B cell (primary cell): ENCODE results near the gene TCAP. TPM values are rescaled to one million over a fixed set of nuclear protein-coding genes. Genes with fewer than 3 reads are reported as not detected.

Experiments used
- ATAC-seq: fragments of 200-7000 bp; cut with Tn5 transposase; one replicate; pipeline ENCODE4 v1.10.0; 2021; ENCODE audit warnings: low read depth, mild to moderate bottlenecking, moderate number of reproducible peaks, moderate library complexity
- CTCF ChIA-PET: fragments of 350-600 bp; sonication (Branson Sonifier 250); formaldehyde crosslinking; loops from one replicate; lab custom pipeline; 2021; ENCODE audit warnings: antibody characterized with exemption, inconsistent platforms; lab: Charles Lee
- POLR2A ChIA-PET: fragments of 350-600 bp; sonication (Branson Sonifier 250); formaldehyde crosslinking; loops from one replicate; lab custom pipeline; 2021; ENCODE audit warnings: antibody characterized with exemption; lab: Charles Lee
- DNase-seq: peaks from one replicate; pipeline ENCODE4 v3.0.0; 2013
- H2AFZ ChIP-seq: 2 replicates; pipeline ENCODE4 v1.6.1; 2012; ENCODE audit warnings: mild to moderate bottlenecking, low read depth, low read length; ENCODE audit not compliant: insufficient read depth, poor library complexity, severe bottlenecking
- H3K27ac ChIP-seq, 2 donors: 1 replicate in 1 of 2; 2 replicates in 1 of 2; pipeline ENCODE4 v1.5.1; 2012 to 2013; ENCODE audit warnings: low read length in 2 of 2, mild to moderate bottlenecking in 2 of 2, moderate library complexity in 1 of 2
- H3K27me3 ChIP-seq, 4 experiments: fragments of 200-600 bp in 1 of 4; sonication (generic) in 1 of 4; replicated peaks in 1 of 4; 1 replicate in 2 of 4; 2 replicates in 2 of 4; pipeline versions ENCODE4 v1.6.1 to v1.7.0; 2013 to 2016; ENCODE audit warnings: low read length in 3 of 4, mild to moderate bottlenecking in 2 of 4, mixed read lengths in 1 of 4, moderate library complexity in 1 of 4; ENCODE audit not compliant: insufficient read depth in 4 of 4, control insufficient read depth in 3 of 4; ENCODE audit errors: control extremely low read depth in 1 of 4
- H3K36me3 ChIP-seq, 2 experiments: replicated peaks in 1 of 2; 1 replicate in 1 of 2; 2 replicates in 1 of 2; pipeline versions ENCODE4 v1.6.1 to v1.7.1; 2013; ENCODE audit warnings: low read length in 1 of 2; ENCODE audit not compliant: insufficient read depth in 2 of 2, control insufficient read depth in 1 of 2; ENCODE audit errors: control extremely low read depth in 1 of 2, extremely low read depth in 1 of 2
- H3K4me1 ChIP-seq, 2 donors: fragments of 200-600 bp in 1 of 2; sonication (generic) in 1 of 2; 1 replicate in 1 of 2; 2 replicates in 1 of 2; pipeline versions ENCODE4 v1.5.1 to v1.6.1; 2013 to 2017; ENCODE audit warnings: low read length in 2 of 2; ENCODE audit not compliant: control insufficient read depth in 2 of 2, insufficient read depth in 2 of 2
- H3K4me2 ChIP-seq: replicated peaks from 2 replicates; pipeline ENCODE3; 2012; ENCODE audit warnings: mild to moderate bottlenecking, low read depth, low read length; ENCODE audit not compliant: poor library complexity, severe bottlenecking
- H3K4me3 ChIP-seq, 5 experiments: fragments of 200-600 bp in 1 of 5; sonication (generic) in 1 of 5; 1 replicate in 3 of 5; 2 replicates in 2 of 5; pipeline versions ENCODE4 v1.5.1 to v1.7.0; 2011 to 2016; ENCODE audit warnings: low read length in 4 of 5, mild to moderate bottlenecking in 4 of 5, low read depth in 2 of 5, control low read depth in 1 of 5, moderate library complexity in 1 of 5; ENCODE audit not compliant: insufficient read depth in 1 of 5; ENCODE audit errors: control extremely low read depth in 1 of 5, extremely low read depth in 1 of 5
- H3K79me2 ChIP-seq: fragments of 200-600 bp; sonication (generic); one replicate; pipeline ENCODE4 v1.6.0; 2016; ENCODE audit warnings: low read length; ENCODE audit not compliant: control insufficient read depth, insufficient read depth
- H3K9ac ChIP-seq: fragments of 200-600 bp; sonication (generic); 2 replicates; pipeline ENCODE4 v1.6.1; 2017; ENCODE audit warnings: mild to moderate bottlenecking, low read length, moderate library complexity
- H3K9me3 ChIP-seq, 3 donors: one replicate each; pipeline versions ENCODE4 v1.6.1 to v1.7.1; 2013; ENCODE audit warnings: low read length in 2 of 3; ENCODE audit not compliant: control insufficient read depth in 2 of 3, insufficient read depth in 1 of 3; ENCODE audit errors: control extremely low read depth in 1 of 3
- H4K20me1 ChIP-seq: 2 replicates; pipeline ENCODE4 v1.6.0; 2012; ENCODE audit warnings: mild to moderate bottlenecking, low read length; ENCODE audit not compliant: insufficient read depth, control insufficient read depth, poor library complexity, severe bottlenecking
- H3K27ac Mint-ChIP-seq: one replicate; pipeline ENCODE4 v1.8.0; 2021; ENCODE audit warnings: mixed read lengths
- H3K27me3 Mint-ChIP-seq: one replicate; pipeline ENCODE4 v1.8.0; 2021; ENCODE audit warnings: mixed read lengths
- H3K4me1 Mint-ChIP-seq: one replicate; pipeline ENCODE4 v1.8.0; 2021; ENCODE audit warnings: mixed read lengths
- H3K4me3 Mint-ChIP-seq: one replicate; pipeline ENCODE4 v1.8.0; 2021; ENCODE audit warnings: mixed read lengths
- H3K9me3 Mint-ChIP-seq: one replicate; pipeline ENCODE4 v1.8.0; 2022; ENCODE audit warnings: mixed read lengths; ENCODE audit not compliant: insufficient read depth
- CTCF ChIP-seq: fragments of 200-600 bp; IDR thresholded peaks from one replicate; pipeline ENCODE4 v1.8.0; 2022; ENCODE audit warnings: antibody characterized with exemption, mild to moderate bottlenecking
- EZH2 ChIP-seq: IDR thresholded peaks from 2 replicates; pipeline ENCODE4 v1.6.1; 2012; ENCODE audit warnings: borderline replicate concordance, low read depth, mild to moderate bottlenecking, moderate library complexity, low read length; ENCODE audit not compliant: insufficient read depth, poor library complexity, severe bottlenecking
- WGBS: methylation state at CpG from one replicate; pipeline ENCODE4 v1.1.5; 2013; ENCODE audit warnings: missing lambda C conversion rate; ENCODE audit not compliant: insufficient coverage; 5-methylcytosine and 5-hydroxymethylcytosine counted together
- intact Hi-C: fragments of 100-400 bp; cut with micrococcal nuclease; formaldehyde crosslinking; loops from one replicate; pipeline ENCODE4 v1.10.0; 2022
- polyA plus RNA-seq: library from polyadenylated mRNA; depleted of rRNA; stranded (reverse); fragments of >200 nt; gene quantifications from 2 replicates; pipeline ENCODE4 v1.2.3, GENCODE V29; 2012
- total RNA-seq, 2 donors: library from RNA; stranded (reverse); fragments of 120-200 nt in 1 of 2; gene quantifications; 1 replicate in 1 of 2; 2 replicates in 1 of 2; pipeline versions ENCODE4 v1.2.3 to v1.2.4, GENCODE V29; 2013 to 2022

Gene TCAP
- total and polyA plus RNA-seq, 2 donors (not counting 1 experiment from before 2014, with no cell fraction given): 3.8 to 5.1 TPM

DNA sequence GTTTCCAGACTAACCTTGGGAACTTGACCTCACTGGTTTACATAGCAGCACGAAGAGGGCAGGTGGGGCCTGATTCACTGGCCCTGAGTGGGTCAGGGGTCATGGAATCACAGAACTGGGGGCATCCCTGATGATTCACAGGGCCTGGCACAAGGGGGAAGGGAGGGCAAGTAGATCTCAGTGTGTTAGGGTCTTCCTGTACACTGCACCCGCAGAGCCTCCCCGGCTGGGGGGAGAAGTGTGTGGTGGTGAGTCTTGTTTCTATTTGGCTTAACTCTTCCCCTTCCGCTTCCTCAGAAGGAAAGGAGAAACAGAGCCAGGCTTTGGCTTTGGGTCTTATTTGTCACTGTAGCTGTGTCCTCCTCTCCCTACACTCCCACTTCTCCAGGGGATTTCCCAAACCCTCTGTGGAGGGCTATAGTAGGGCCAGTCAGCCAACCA is 24.5 kb upstream of the TCAP start:
- Histone ChIP-seq H3K4me1 (peaks cover 45 to 65% of the 10 kb centered on the region in 2 donors), H3K9ac (no peak overlapping the region), H3K9me3 (no peaks in the 10 kb centered on the region), H3K27ac (no peak overlapping the region), H3K79me2 (peaks cover 100% of the 10 kb centered on the region), H3K27me3 (no peaks in the 10 kb centered on the region), H3K36me3 (peaks cover 0 to 4% of the 10 kb centered on the region in 2 experiments), H2AFZ (no peak overlapping the region), H4K20me1 (peaks cover 76% of the 10 kb centered on the region), H3K4me2 (peak overlapping the region; percentile 35), H3K4me3 (no peak overlapping the region)
- 40% methylated on average over 1 of the region's 4 CpGs for WGBS
- H3K4me1 Mint-ChIP-seq: peaks cover 73% of the 10 kb centered on the region
- ChIA-PET POLR2A (interaction anchor here (0.6 kb wide), 1 partner anchor 191 kb away, joined by 3 read pairs; no protein-coding TSS in a partner anchor), CTCF (interaction anchor here (1.8 to 5.6 kb wide), 3 partner anchors 14 to 28 kb away, joined by 5 to 61 read pairs (median 20); partner anchors contain the start of gene PNMT)
- DNase-seq (no peak), ATAC-seq (no peak)
- intact Hi-C loops: no loop called here
- H3K27me3 Mint-ChIP-seq: no peaks in the 10 kb centered on the region
- H3K4me3 Mint-ChIP-seq: peak overlapping the region; percentile 15
- no peak for TF ChIP-seq CTCF
- no peak for TF ChIP-seq EZH2
- H3K9me3 Mint-ChIP-seq: no peaks in the 10 kb centered on the region
- H3K27ac Mint-ChIP-seq: no peak overlapping the region

- no peak for ATAC-seq
- peaks cover 0 to 4% of the 10 kb centered on the region in 2 experiments for H3K36me3 ChIP-seq
- H3K4me1 ChIP-seq: peaks cover 44 to 61% of the 10 kb centered on the region in 2 donors
- H3K9me3 ChIP-seq: no peaks in the 10 kb centered on the region
- no peak overlapping the region for H3K4me3 ChIP-seq
- no peak overlapping the region for H2AFZ ChIP-seq
- Mint-ChIP-seq H3K4me1 (peaks cover 72% of the 10 kb centered on the region), H3K9me3 (no peaks in the 10 kb centered on the region), H3K27me3 (no peaks in the 10 kb centered on the region), H3K4me3 (no peak overlapping the region), H3K27ac (no peak overlapping the region)
- H3K27ac ChIP-seq: no peak overlapping the region
- H3K4me2 ChIP-seq: no peak overlapping the region
- POLR2A ChIA-PET: interaction anchor here (0.5 kb wide), 1 partner anchor 15 kb away, joined by 4 read pairs; no protein-coding TSS in a partner anchor
- peaks cover 80% of the 10 kb centered on the region for H4K20me1 ChIP-seq
- no peak overlapping the region for H3K9ac ChIP-seq
- WGBS: 96% methylated on average over 3 of the region's 4 CpGs
- TF ChIP-seq CTCF (no peak), EZH2 (no peak)
- H3K79me2 ChIP-seq: peaks cover 100% of the 10 kb centered on the region
- CTCF ChIA-PET: interaction anchor here (0.6 to 5.6 kb wide), 3 partner anchors 18 to 434 kb away, joined by 3 to 61 read pairs (median 5); partner anchors contain the start of gene PNMT
- DNase-seq: no peak
- no peaks in the 10 kb centered on the region for H3K27me3 ChIP-seq
- intact Hi-C loops: no loop called here
Measured at GRCh38 chr17:39641097-39641496, 24.1 kb upstream of the TCAP start.
